Femur (tissue), 1 donor: ENCODE data around the gene FBRS.
"Not testable (repeated sequence)": the region's sequence is repeated elsewhere in the genome, so short reads cannot be mapped to it uniquely, and the experiment has no call there.

Experiments
- DNase-seq: peaks from one replicate; pipeline ENCODE4 v3.0.0-alpha.2; 2017

Gene FBRS

GRCh38 chr16:30657866-30658730 lies at the start of gene FBRS:
TSS of gene FBRS (plus strand) at chr16:30658431. CDS start at chr16:30659519, 1,088 bp downstream.
- DNase-seq: peak; percentile 100

- DNase-seq: peak; percentile 66
Measured at GRCh38 chr16:30609002-30609925, 49.0 kb upstream of the FBRS start.

GRCh38 chr16:30609926-30610839 lies 48.0 kb upstream of the FBRS start, which contains the start of gene ZNF689:
TSS of gene ZNF689 (minus strand) at chr16:30610389. CDS start at chr16:30610041, 348 bp downstream.
- peak; percentile 98 for DNase-seq

GRCh38 chr16:30615358-30616091 lies 42.7 kb upstream of the FBRS start:
- peak; percentile 36 for DNase-seq

- no peak for DNase-seq
Measured at GRCh38 chr16:30619202-30619601, 39.0 kb upstream of the FBRS start.

- no peak for DNase-seq
Measured at GRCh38 chr16:30619638-30620037, 38.6 kb upstream of the FBRS start.

GRCh38 chr16:30620169-30620568 lies 38.1 kb upstream of the FBRS start:
- no peak for DNase-seq

- no peak for DNase-seq
Measured at GRCh38 chr16:30621765-30622164, 36.5 kb upstream of the FBRS start.

- no peak for DNase-seq
Measured at GRCh38 chr16:30622455-30623032, 35.7 kb upstream of the FBRS start.

GRCh38 chr16:30623536-30624283 lies 34.5 kb upstream of the FBRS start:
- DNase-seq: no peak

GRCh38 chr16:30626236-30626635 lies 32.0 kb upstream of the FBRS start:
- no peak for DNase-seq

- peak; percentile 86 for DNase-seq
Measured at GRCh38 chr16:30628628-30629540, 29.3 kb upstream of the FBRS start.

GRCh38 chr16:30632454-30632853 lies 25.8 kb upstream of the FBRS start:
- DNase-seq: not testable (repeated sequence)

- no peak for DNase-seq
Measured at GRCh38 chr16:30633526-30633925, 24.7 kb upstream of the FBRS start.

- no peak for DNase-seq
Measured at GRCh38 chr16:30636599-30636998, 21.6 kb upstream of the FBRS start.

- DNase-seq: not testable (repeated sequence)
Measured at GRCh38 chr16:30637139-30637538, 21.1 kb upstream of the FBRS start.

- DNase-seq: no peak
Measured at GRCh38 chr16:30637944-30638343, 20.3 kb upstream of the FBRS start.

GRCh38 chr16:30641378-30641982 lies 16.8 kb upstream of the FBRS start:
- no peak for DNase-seq

- DNase-seq: no peak
Measured at GRCh38 chr16:30644334-30644830, 13.8 kb upstream of the FBRS start.
